HUES64 (cell line): Measurements from ENCODE around the gene DCDC2.

Experiments
- H3K27ac ChIP-seq: 2 replicates; pipeline ENCODE4 v1.7.0; 2013; ENCODE audit warnings: low read depth, low read length, inconsistent platforms
- H3K27me3 ChIP-seq: 2 replicates; pipeline ENCODE4 v1.6.1; 2013; ENCODE audit warnings: mild to moderate bottlenecking, low read length; ENCODE audit not compliant: insufficient read depth
- H3K36me3 ChIP-seq: 2 replicates; pipeline ENCODE4 v1.6.1; 2013; ENCODE audit warnings: mild to moderate bottlenecking, low read length; ENCODE audit not compliant: insufficient read depth
- H3K4me1 ChIP-seq: 2 replicates; pipeline ENCODE4 v1.6.1; 2013; ENCODE audit warnings: mild to moderate bottlenecking, low read length, moderate library complexity; ENCODE audit not compliant: insufficient read depth
- H3K4me3 ChIP-seq: 2 replicates; pipeline ENCODE4 v1.5.1; 2013; ENCODE audit warnings: mild to moderate bottlenecking, low read length, moderate library complexity
- H3K9ac ChIP-seq: 2 replicates; pipeline ENCODE4 v1.6.1; 2013; ENCODE audit warnings: mild to moderate bottlenecking, low read depth, low read length
- H3K9me3 ChIP-seq: 2 replicates; pipeline ENCODE4 v1.6.1; 2013; ENCODE audit warnings: low read depth, low read length; ENCODE audit not compliant: insufficient read depth
- WGBS: fragments of 150-250, 120-280 bp; methylation state at CpG from one replicate; pipeline ENCODE4 v1.1.7; 2013; ENCODE audit warnings: missing lambda C conversion rate; 5-methylcytosine and 5-hydroxymethylcytosine counted together

DCDC2 gene

DNA sequence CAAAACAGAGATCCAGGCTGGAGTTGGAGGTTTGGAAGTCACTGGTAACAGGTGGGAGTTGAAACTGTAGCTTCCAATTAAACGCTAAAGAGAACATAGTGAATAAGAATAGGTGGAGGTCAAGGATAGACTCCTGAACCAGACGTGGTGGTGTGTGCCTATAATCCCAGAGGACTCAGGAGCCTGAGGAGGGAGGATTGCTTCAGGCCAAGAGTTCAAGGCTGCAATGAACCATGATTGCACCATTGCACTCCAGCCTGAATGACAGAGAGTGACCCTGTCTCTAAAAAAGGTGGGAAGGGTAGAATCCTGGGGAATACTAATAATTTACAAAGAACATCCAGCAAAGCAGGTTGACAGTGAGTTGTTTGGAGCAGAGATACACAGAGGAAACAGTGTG lies 218.2 kb downstream of the DCDC2 start:
- H3K9ac ChIP-seq: no peak overlapping the region
- no peaks in the 10 kb centered on the region for H3K9me3 ChIP-seq
- no peak overlapping the region for H3K27ac ChIP-seq
- H3K36me3 ChIP-seq: no peaks in the 10 kb centered on the region
- no peak overlapping the region for H3K4me3 ChIP-seq
- no peaks in the 10 kb centered on the region for H3K4me1 ChIP-seq
- 83% methylated on average over 2 of the region's 2 CpGs for WGBS
- H3K27me3 ChIP-seq: no peaks in the 10 kb centered on the region; the same call in 1 of the 2 replicates

- H3K4me1 ChIP-seq: no peaks in the 10 kb centered on the region
- no peak overlapping the region for H3K9ac ChIP-seq
- 100% methylated on average over 2 of the region's 2 CpGs for WGBS
- no peaks in the 10 kb centered on the region for H3K9me3 ChIP-seq
- no peaks in the 10 kb centered on the region for H3K36me3 ChIP-seq
- H3K27me3 ChIP-seq: no peaks in the 10 kb centered on the region; the same call in 1 of the 2 replicates
- H3K4me3 ChIP-seq: no peak overlapping the region
- no peak overlapping the region for H3K27ac ChIP-seq
Observed at GRCh38 chr6:24139080-24139479, 218.8 kb downstream of the DCDC2 start.

GRCh38 chr6:24131751-24132150 lies 226.1 kb downstream of the DCDC2 start:
- H3K4me3 ChIP-seq: no peak overlapping the region
- no peak overlapping the region for H3K9ac ChIP-seq
- no peak overlapping the region for H3K27ac ChIP-seq
- no peaks in the 10 kb centered on the region for H3K36me3 ChIP-seq
- WGBS: 76% methylated on average over 1 of the region's 2 CpGs
- H3K4me1 ChIP-seq: no peaks in the 10 kb centered on the region
- H3K27me3 ChIP-seq: no peaks in the 10 kb centered on the region
- no peaks in the 10 kb centered on the region for H3K9me3 ChIP-seq

- Histone ChIP-seq H3K9me3 (no peaks in the 10 kb centered on the region), H3K4me3 (no peak overlapping the region), H3K9ac (no peak overlapping the region), H3K27ac (no peak overlapping the region), H3K36me3 (no peaks in the 10 kb centered on the region), H3K4me1 (peaks cover 9% of the 10 kb centered on the region; the same call in 1 of the 2 replicates), H3K27me3 (peaks cover 17% of the 10 kb centered on the region)
- 89% methylated on average over 1 of the region's 2 CpGs for WGBS
Observed at GRCh38 chr6:24127316-24127715, 230.5 kb downstream of the DCDC2 start.

- peak overlapping the region; percentile 80 for H3K4me3 ChIP-seq
- H3K27me3 ChIP-seq: peaks cover 17% of the 10 kb centered on the region
- WGBS: 4% methylated on average over 6 of the region's 6 CpGs
- no peaks in the 10 kb centered on the region for H3K36me3 ChIP-seq
- peaks cover 9% of the 10 kb centered on the region; the same call in 1 of the 2 replicates for H3K4me1 ChIP-seq
- no peak overlapping the region for H3K9ac ChIP-seq
- no peak overlapping the region for H3K27ac ChIP-seq
- H3K9me3 ChIP-seq: no peaks in the 10 kb centered on the region
Observed at GRCh38 chr6:24126586-24127192, 231.2 kb downstream of the DCDC2 start.

DNA sequence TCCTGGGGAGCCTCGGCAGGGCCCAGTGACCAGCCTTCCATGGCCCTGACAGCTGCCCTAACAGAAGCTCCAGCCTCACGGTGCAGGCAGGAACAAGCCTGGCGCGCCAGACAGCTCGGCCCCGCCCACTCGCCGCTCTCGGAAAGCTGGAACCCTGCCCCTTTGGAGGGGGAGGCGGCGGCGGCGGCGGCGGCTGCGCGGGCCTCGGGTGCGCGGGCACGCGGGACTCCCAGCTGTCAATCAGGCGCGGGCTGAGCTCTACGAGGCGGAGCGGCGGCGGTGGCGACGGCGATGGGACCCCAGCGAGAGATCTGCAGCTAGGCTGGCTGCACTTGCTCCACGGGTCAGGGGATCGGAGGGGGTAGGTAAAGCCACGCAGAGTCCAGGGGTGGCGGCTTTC lies 231.9 kb downstream of the DCDC2 start, which contains the start of gene NRSN1:
Gene NRSN1, plus strand, starts transcription at position 236 of the 400 bp plus-strand sequence. CDS start 8,113 bp downstream, outside the sequence.
- peak within 1 kb of the TSS; percentile 80 for H3K4me3 ChIP-seq
- peaks cover 17% of the 10 kb centered on the region for H3K27me3 ChIP-seq
- no peak within 1 kb of the TSS for H3K27ac ChIP-seq
- no peaks in the 10 kb centered on the region for H3K36me3 ChIP-seq
- no peaks in the 10 kb centered on the region for H3K9me3 ChIP-seq
- peaks cover 9% of the 10 kb centered on the region for H3K4me1 ChIP-seq
- no peak within 1 kb of the TSS for H3K9ac ChIP-seq
- 1% methylated on average over 37 of the region's 37 CpGs for WGBS

DNA sequence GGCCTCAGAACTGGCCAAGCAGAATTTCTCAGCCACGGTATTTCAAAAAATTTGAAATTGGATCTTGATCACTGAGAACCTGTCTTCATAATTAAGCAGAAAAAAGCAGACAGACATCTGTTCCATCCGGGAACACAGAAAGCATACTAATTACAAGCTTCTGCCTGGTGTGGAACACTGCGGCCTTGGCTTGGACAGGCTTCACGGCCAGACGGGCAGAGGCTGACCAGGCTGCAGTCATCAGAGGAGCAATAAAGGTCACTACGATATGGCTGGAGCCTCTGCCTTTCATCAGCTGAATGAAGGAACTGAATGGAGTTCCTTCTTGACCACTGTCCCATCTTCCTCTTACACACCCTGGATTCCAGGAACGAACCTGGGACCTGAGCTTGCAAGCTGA lies 235.7 kb downstream of the DCDC2 start:
- H3K4me1 ChIP-seq: peaks cover 9% of the 10 kb centered on the region
- WGBS: 88% methylated on average over 7 of the region's 7 CpGs
- H3K36me3 ChIP-seq: no peaks in the 10 kb centered on the region
- no peak overlapping the region for H3K9ac ChIP-seq
- no peak overlapping the region for H3K27ac ChIP-seq
- no peak overlapping the region for H3K4me3 ChIP-seq
- H3K27me3 ChIP-seq: peaks cover 17% of the 10 kb centered on the region
- no peaks in the 10 kb centered on the region for H3K9me3 ChIP-seq
